GM04503 (cell line): Measurements from ENCODE around the gene DHFR.
"Not testable (repeated sequence)": the region's sequence is repeated elsewhere in the genome, so short reads cannot be mapped to it uniquely, and the experiment has no call there.

Source experiments
- DNase-seq: peaks from one replicate; pipeline ENCODE4 v3.0.0-alpha.2; 2012; ENCODE audit warnings: low read depth

DHFR gene

DNA sequence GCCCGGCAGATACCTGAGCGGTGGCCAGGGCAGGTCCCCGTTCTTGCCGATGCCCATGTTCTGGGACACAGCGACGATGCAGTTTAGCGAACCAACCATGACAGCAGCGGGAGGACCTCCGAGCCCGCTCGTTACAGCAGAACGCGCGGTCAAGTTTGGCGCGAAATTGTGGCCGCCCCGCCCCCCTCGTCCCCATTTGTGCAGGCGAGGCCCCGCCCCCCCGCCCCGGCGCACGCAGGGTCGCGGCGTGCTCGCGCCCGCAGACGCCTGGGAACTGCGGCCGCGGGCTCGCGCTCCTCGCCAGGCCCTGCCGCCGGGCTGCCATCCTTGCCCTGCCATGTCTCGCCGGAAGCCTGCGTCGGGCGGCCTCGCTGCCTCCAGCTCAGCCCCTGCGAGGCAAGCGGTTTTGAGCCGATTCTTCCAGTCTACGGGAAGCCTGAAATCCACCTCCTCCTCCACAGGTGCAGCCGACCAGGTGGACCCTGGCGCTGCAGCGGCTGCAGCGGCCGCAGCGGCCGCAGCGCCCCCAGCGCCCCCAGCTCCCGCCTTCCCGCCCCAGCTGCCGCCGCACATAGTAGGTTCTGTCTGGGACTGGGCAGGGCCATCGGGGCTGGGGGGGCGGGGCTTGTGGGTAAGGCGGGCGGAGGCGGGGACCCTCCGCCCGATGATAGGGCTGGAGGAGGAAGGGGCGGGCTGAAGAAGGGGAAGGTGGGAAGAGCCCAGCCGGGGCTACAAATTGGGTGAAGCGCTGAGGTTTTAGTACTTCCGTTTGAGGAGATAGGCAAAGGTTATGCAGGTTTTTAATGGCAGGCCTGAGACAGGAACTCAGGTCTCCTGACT, at the start of gene DHFR, which contains the start of gene MSH3:
Gene DHFR, minus strand, starts transcription at position 593 of the 840 bp plus-strand sequence. Its CDS starts 494 bp downstream, at position 99.
Gene MSH3, plus strand, starts transcription at position 262 of the 840 bp plus-strand sequence. Its CDS starts 76 bp downstream, at position 338.
- DNase-seq = peak; percentile 49

GRCh38 chr5:80704221-80704620, 49.4 kb upstream of the DHFR start:
- DNase-seq = no peak

DNA sequence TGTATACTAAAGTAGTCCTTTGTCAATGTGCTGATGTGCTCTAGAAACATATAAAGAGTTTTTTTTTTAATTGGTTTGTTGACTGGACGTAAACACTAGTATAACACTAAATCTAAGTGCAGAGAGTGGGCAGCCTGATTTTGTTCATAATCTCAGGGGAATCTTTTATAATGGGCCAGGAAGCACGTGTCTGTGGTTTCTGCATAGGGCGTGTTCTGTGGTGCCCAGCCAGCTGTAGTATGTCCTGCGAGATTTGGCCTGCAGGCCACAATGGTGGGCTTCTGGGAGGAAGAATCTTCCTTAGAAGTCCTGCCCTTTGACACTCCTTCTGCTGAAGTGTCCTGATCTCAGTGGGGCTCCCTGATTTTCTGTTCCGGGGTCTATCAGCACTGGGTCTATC, 49.0 kb upstream of the DHFR start:
- no peak for DNase-seq

DNA sequence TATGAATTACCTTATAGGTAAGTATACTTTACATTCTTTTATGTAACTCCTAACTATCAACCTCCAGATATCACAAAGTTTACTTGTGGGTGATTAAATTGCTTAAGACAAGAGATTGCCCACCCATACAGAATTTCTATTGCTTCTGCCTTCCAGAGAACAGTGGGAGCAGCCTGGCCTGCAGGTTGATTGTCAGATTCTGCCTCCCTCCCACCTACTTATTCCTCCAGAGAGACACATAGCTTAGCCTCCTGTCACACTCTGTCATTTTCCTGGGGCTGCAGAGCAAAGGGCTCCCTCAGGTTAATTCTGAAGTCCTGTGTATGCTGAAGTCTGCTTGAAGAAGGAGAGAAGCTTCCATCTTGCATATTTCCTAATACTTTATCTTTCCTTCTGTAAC, 48.5 kb upstream of the DHFR start:
- no peak for DNase-seq

DNA sequence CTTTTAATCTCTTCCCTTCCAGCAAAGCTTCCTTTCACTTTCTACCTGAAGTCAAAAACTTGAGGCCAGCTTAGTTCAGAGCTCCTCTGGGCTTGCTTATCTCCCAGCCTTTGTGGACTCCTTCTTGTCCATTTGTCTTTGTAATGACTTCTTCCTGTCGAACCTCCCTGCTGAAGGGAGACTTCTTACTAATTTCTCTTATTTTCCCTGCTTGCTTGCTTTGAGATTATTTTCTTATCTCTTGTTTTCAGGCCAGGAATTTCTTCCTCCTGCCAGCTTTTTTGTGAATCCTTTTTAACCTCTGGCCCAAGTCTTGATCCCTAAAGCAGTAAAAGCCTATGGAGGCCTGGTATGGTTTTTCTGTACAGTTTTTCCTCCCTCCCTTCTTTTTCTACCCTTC, 46.8 kb upstream of the DHFR start:
- no peak for DNase-seq

- DNase-seq = no peak
Measured at GRCh38 chr5:80698369-80698768, 43.6 kb upstream of the DHFR start.

DNA sequence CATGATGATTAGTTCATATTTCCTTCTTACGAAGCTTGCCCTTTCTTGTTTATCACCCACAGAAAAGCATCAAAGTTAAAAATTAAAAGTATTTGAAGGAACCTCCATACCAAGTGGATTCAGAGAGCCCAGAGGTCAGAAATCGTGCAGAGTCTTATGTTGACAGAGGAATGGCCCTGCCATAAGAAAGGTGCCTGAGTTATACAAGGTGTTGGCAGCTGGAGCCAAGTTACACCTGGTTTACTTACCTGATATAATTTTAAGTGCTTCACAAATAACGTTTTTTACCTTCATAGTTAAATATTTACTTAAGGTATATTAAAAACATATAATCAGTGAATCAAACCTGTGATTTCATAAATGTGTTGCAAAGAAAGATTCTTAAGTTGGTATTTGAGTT, 42.3 kb upstream of the DHFR start:
- no peak for DNase-seq

DNA sequence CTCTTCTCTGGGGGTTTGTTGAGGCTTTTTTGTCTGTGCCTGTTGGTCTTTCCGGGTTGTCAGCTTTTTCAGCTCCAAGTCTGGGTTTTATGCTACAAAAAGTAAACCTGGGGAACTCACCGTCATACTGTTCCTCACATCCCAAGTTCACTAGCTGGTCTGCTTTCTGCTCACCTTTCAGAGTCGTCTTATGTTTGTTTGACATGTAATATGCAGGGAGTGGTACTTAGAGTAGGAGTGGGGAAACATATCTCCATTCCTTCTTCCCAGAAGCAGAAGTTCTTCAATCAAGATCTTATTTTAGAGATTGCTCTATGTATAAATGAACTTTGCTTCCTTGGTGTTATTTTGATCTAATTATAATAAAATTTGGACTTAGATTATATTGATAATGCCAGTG, 41.7 kb upstream of the DHFR start:
- DNase-seq = no peak

- DNase-seq = no peak
Measured at GRCh38 chr5:80695666-80696065, 40.9 kb upstream of the DHFR start.

DNA sequence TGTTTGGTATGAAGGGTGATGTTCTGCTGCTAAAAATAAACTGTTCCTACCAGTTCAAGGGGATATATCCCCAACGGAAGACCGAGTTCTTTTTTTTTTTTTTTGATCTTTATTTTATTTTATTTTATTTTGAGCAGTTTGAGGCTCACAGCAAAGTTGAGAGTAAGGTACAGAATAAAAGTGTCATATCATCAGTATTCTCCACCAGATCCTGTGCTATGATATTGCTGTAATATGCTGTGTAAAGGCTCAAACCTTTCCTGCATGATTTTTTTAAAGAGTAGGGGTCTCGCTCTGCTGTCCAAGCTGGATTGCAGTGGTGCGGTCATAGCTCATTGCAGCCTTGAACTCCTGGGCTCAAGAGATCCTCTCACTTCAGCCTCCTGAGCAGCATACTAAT, 34.8 kb upstream of the DHFR start:
- DNase-seq = no peak

DNA sequence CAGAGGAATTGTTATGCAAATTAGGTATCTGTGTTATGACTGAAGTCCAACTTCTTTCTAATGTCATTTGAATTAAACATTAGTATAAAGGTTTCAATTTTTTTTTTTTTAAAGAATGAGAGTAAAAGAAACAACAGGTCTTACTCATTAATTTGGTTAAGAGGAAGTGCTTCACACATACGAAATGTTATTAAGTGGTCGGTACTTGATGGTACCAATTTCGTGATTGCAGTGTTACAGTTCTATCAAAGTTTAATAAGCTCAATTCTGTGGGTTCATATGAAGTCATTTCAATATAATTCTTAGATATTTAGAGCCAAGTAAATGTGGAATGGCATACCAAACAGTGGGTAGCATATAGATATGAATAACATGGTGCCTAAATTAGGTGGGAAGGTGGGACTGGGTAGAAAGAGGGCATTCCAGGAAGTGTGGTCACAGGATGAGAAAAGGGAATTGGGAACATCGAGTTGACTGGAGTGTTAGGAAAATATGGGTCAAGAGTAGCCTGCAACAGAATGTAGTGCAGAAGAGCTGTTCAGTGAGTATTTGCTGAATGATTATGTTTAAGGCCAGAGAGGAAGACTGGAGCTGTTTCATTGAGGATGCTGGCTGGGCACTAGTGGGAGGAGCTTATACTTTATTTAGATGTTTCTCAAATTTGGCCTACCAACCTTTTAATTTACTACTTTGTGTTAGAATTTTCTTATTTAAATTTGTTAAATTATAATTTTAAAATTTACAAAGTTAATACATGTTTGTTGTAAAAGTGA, 34.1 kb upstream of the DHFR start:
- no peak for DNase-seq

GRCh38 chr5:80686757-80687156, 32.0 kb upstream of the DHFR start:
- DNase-seq = no peak

DNA sequence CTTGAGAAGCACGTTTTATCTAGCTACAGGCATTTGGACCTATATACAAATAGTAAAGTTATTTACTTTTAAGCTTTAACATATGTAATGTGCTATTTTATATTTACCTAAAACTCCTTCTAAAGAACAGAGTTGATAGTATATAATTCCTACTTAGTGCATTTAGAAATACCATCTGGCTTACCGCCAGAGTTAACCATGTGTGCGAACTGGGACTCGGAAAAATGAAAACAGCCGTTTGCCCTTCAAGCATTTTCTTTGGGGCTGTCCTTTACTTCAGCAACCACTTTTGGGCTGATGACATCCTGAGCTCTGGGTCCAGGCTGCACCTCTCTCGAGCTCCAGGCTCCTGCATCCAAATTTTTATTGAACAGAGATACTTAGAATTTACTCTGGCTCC, 21.9 kb upstream of the DHFR start:
- DNase-seq = no peak

- no peak for DNase-seq
Measured at GRCh38 chr5:80672140-80672736, 17.5 kb upstream of the DHFR start.

DNA sequence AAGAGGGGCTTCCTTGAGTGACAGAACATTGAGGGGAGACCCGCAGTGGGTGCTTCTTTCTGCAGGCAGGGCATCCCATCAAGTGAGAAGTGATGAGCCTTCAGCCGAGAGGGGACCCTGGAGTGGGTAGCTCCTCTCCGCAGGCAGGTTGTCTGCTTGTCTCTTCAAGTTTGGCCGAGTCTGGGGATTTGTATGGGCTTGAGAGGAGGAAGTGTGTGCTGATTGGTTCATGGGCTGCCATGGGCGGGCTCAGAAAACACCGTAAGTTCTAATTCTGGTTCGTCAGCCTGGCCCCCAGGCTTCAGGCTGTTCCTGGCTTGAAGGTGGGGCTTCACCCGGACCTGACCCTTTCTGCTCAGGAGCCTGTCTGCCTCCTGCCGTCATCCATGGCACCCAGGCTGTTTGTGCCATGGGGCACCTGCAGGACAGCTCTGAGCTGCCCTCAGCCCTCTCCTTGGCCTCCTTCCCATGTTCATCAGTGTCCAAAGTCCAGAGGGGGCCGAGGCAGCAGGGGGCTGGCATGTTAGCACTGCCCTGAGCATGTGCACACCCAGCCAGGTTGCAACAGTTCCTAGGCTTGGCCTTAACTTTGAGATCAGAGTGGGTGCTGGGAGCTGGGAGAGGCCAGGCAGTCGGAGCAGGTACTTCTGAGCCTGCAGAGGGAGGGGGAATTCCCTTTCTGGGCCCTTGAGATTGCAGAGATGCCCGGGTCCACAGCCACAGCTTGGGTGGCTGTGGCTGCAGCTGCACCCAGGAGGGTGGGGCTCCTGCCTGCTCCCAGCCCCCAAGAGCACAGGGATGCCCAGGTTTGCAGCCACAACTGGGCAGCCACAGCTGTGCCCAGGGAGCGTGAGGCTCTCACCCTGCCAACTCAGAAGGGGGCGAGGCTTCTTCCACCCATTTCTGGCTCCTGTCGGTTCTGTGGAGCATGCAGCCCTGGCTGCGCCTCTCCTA, 13.5 kb upstream of the DHFR start:
- no peak for DNase-seq

DNA sequence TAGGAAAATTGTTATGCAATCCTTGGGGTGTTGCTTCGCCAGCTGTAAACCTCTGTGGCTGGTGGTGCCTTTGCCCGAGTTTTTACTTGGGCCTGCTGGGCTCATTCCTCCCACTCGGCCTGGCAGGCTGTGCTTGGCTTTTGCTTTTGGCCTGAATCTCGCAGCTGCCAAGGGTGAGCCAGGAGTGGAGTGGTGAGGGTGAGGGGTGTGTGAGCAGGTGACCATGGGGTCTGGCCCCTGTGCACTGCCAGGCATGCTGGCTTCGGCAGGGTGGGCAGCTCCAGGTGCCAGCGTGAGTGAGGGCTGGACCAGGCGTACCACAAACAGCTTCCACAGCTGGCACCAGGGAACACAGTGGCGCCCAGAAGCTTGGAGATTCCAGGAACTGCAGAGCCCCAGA, 12.6 kb upstream of the DHFR start:
- DNase-seq = no peak

- no peak for DNase-seq
Measured at GRCh38 chr5:80665057-80665456, 10.3 kb upstream of the DHFR start.

GRCh38 chr5:80662108-80662507, 7.3 kb upstream of the DHFR start:
- no peak for DNase-seq

DNA sequence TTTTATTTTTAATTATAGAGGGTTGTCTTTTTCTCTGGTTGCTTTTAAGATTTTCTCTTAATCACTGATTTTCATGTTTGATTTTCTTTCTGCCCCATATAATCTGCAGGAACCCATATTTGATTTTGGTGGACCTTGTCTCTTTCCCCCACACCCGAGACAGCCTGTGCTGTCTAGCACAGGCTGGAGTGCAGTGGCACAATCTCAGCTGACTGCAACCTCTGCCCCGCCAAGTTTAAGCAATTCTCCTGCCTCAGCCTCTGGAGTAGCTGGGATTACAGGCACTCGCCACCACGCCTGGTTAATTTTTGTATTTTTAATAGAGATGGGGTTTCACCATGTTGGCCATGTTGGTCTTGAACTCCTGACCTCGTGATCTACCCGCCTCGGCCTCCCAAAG, 5.9 kb upstream of the DHFR start:
- DNase-seq = not testable (repeated sequence)

GRCh38 chr5:80659106-80659505, 4.3 kb upstream of the DHFR start:
- DNase-seq = peak; percentile 22

- peak; percentile 5 for DNase-seq
Measured at GRCh38 chr5:80656425-80656824, 1.6 kb upstream of the DHFR start.
